Muscle layer of duodenum (tissue), 2 donors: ENCODE measurements around the gene WDFY2.
"Not testable (repeated sequence)": the region's sequence is repeated elsewhere in the genome, so short reads cannot be mapped to it uniquely, and the experiment has no call there.

Source experiments
- H3K27ac ChIP-seq: one replicate; pipeline ENCODE4 v1.7.0; 2013; ENCODE audit warnings: mild to moderate bottlenecking, low read length
- H3K27me3 ChIP-seq: one replicate; pipeline ENCODE4 v1.7.0; 2013; ENCODE audit warnings: low read depth, mild to moderate bottlenecking, control low read depth, low read length
- H3K36me3 ChIP-seq, 2 donors: one replicate each; pipeline ENCODE4 v1.7.0; 2013; ENCODE audit warnings: low read length in 2 of 2, control low read depth in 1 of 2, mild to moderate bottlenecking in 1 of 2; ENCODE audit not compliant: insufficient read depth in 2 of 2, control insufficient read depth in 1 of 2
- H3K4me1 ChIP-seq, 2 donors: one replicate each; pipeline ENCODE4 v1.7.0; 2013; ENCODE audit warnings: low read length in 2 of 2, mild to moderate bottlenecking in 2 of 2, control low read depth in 1 of 2, moderate library complexity in 1 of 2; ENCODE audit not compliant: insufficient read depth in 2 of 2, control insufficient read depth in 1 of 2
- H3K4me3 ChIP-seq, 2 donors: one replicate each; pipeline ENCODE4 v1.7.0; 2013; ENCODE audit warnings: low read length in 2 of 2, low read depth in 1 of 2, mild to moderate bottlenecking in 1 of 2
- H3K9me3 ChIP-seq, 2 donors: one replicate each; pipeline ENCODE4 v1.7.0; 2013; ENCODE audit warnings: low read length in 2 of 2, control low read depth in 1 of 2, mild to moderate bottlenecking in 1 of 2; ENCODE audit not compliant: control insufficient read depth in 1 of 2
- donor health status: healthy.

The WDFY2 gene

DNA sequence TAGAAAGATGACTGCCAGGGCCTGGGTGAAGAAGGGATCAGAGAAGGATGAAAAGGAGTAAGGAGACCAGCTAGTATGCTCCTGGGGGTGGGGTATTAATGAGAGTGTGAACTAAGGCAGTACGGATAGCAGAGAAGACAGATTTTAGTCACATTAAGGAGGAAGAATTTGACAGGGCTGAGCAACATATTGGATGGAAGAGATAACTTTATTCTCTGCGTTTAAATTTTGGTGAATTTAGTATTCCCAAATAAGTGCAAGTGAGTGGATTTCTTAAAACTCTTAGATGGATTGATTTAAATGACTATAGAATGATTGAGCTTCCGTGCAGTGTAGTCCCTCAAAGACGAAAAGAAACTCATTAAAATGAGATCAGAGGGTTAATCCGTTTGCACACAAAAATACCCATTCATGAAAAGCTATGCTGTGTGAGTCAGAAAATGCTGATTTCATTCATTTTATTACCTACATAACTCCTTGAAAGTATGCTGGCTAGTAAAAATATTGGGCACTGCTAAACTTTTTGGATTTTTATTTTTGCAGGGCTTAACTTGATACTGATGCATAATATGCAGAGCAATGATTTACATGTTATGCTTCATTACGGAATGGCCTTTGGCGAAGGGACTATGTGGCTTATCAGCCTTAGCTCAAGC lies 54.1 kb downstream of the WDFY2 start:
- H3K4me3 ChIP-seq = no peak overlapping the region
- peaks cover 0 to 19% of the 10 kb centered on the region in 2 donors for H3K4me1 ChIP-seq
- H3K9me3 ChIP-seq = no peaks in the 10 kb centered on the region
- no peak overlapping the region for H3K27ac ChIP-seq
- no peaks in the 10 kb centered on the region for H3K27me3 ChIP-seq
- H3K36me3 ChIP-seq = peaks cover 0 to under 1% of the 10 kb centered on the region in 2 donors

DNA sequence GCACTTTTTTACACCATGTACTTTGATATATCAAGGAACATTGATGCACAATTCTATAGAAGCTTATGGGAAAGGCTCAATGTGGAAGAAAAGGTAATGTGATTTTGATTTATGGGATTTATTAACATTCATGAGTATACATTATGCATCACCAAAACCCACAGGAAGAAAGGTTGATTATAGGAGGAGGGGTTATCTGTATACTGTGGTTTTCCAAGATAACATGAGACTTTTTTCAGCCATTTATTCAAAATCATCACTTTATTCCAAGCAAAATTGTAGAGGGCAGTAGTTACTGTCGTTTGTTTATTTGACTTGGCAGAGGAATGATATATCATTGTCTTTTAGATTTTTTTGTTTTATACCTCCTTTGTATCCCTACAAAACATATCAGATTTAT lies 54.9 kb downstream of the WDFY2 start:
- Histone ChIP-seq H3K27me3 (no peaks in the 10 kb centered on the region), H3K4me3 (no peak overlapping the region), H3K9me3 (no peaks in the 10 kb centered on the region), H3K4me1 (peaks cover 0 to 27% of the 10 kb centered on the region in 2 donors), H3K27ac (no peak overlapping the region), H3K36me3 (peaks cover 0 to 5% of the 10 kb centered on the region in 2 donors)

DNA sequence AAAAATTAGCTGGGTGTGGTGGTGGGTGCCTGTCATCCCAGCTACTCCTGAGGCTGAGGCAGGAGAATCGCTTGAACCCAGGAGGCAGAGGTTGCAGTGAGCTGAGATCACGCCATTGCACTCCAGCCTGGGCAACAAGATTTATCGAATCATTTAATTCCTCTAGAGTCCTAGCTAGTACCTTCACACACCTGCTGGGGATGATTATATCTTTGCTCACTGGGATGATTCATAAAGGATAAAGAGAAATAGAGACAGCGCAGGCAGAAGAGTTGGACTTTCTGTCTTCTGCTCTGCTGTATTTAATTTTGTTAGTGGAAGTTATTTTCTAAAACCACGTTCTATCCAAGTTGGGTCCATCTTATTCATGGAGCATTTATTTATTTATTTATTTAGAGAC lies 56.4 kb downstream of the WDFY2 start:
- not testable (repeated sequence) for H3K9me3 ChIP-seq, H3K27ac ChIP-seq, H3K27me3 ChIP-seq, H3K4me3 ChIP-seq, H3K36me3 ChIP-seq
- H3K4me1 ChIP-seq = peaks cover 12 to 43% of the 10 kb centered on the region in 2 donors

DNA sequence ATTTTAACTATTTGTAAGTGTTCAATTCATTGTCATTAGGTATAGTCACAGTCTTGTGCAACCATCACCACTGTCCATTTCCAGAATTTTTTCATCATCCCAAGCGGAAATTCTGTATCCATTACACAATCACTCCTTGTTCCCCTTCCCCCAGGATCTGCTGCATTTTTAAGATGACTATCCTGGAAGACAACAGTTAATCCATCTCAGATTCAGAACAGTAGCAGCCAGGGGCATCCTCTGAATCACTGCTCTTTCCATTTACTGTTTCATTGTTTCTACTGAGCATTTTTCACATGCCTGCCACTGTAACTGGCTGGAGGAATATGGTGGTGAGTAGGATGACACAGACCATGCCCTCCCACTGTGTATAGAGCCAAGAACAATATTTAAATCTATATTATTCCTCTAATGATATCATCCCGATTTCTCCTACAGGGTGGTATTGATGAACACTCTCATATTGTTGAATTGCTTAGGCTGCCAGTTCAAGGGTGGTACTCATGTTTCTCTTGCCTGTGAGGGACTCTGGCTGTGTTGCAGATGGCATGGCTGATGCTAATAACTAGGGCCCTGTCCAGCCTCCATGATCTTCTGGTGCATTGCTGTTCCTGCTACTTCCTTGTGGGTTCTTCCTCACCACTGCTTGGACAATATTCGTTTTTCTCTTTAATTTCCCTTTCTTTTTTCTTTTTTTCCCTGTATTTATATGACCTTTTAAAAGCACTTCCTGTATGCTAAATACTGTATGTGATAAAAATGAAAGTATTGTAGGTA lies 59.0 kb downstream of the WDFY2 start:
- Histone ChIP-seq H3K36me3 (peaks cover 0 to 5% of the 10 kb centered on the region in 2 donors), H3K27ac (no peak overlapping the region), H3K4me3 (no peak overlapping the region), H3K4me1 (peaks cover 17 to 38% of the 10 kb centered on the region in 2 donors), H3K27me3 (no peaks in the 10 kb centered on the region), H3K9me3 (no peaks in the 10 kb centered on the region)

DNA sequence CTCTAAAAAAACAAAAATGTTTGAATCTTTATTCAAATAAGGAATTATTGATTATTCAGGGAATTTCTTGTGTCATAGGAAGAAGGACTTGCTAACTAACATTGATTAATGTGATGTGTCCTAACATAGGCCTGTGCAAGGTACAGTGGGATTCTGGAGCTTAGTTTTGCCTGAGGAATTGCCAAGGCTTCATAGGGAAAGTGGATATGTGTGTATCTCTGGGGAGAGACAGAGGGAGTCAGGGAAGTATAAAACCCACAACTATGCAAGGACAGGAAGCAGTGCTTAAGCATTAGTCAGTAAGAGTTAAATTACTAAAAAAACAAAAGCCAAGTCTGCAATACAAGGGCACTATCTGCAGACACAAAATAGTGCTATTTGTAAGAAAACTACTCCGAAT lies 59.6 kb downstream of the WDFY2 start:
- H3K27ac ChIP-seq = no peak overlapping the region

DNA sequence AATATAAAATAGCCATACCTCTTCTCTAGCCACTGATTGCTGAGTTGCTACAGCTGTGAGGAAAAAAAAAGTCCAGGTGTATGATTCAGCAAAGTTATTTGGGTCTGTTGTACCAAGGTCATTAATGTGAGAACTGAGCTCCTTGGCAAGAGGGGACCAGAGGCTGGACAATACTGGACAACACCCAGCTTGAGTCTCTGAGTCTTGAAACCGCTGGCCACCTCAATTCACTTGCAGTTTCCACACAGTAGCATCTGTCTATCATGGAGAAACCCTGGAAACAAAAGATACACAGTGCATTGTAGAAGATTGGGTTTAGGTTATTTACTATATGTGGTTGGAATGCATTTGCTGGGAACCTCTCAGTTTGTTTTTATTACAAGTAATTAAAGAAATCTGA lies 60.4 kb downstream of the WDFY2 start:
- Histone ChIP-seq H3K9me3 (no peaks in the 10 kb centered on the region), H3K4me3 (no peak overlapping the region), H3K27ac (no peak overlapping the region), H3K27me3 (no peaks in the 10 kb centered on the region), H3K4me1 (peaks cover 17 to 33% of the 10 kb centered on the region in 2 donors), H3K36me3 (peaks cover 0 to 5% of the 10 kb centered on the region in 2 donors)

More for the DNA sequence above, 59.6 kb downstream of the WDFY2 start:
- peaks cover 17 to 37% of the 10 kb centered on the region in 2 donors for H3K4me1 ChIP-seq
- no peaks in the 10 kb centered on the region for H3K27me3 ChIP-seq
- H3K36me3 ChIP-seq = peaks cover 0 to 5% of the 10 kb centered on the region in 2 donors
- no peaks in the 10 kb centered on the region for H3K9me3 ChIP-seq
- no peak overlapping the region for H3K4me3 ChIP-seq

DNA sequence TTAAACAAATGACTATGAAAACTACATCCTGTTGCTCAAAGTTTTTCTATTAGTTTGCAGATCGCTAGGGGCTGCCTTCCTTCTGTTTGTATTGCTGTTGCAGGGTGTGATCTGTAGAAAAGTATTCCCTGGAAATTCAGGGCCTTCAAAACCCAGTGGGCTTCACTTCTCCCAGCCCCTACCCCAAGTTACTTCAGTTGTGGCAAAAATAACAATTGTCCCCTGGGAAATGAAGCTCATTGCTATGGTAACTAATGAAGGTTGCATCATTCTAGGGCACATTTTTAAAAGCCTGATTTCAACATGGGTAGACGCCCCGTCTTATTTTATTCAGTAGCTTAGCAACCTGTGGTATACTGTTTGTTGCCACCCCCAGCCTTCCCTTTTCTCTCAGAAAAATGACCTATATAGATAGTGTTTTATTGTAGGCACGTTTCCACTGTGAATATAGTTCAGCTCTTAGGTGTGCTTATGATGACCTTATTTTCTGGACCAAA lies 60.9 kb downstream of the WDFY2 start:
- H3K27me3 ChIP-seq = no peaks in the 10 kb centered on the region
- peak overlapping the region; percentile 35 for H3K27ac ChIP-seq
- H3K9me3 ChIP-seq = no peaks in the 10 kb centered on the region
- H3K36me3 ChIP-seq = peaks cover 0 to 5% of the 10 kb centered on the region in 2 donors
- H3K4me1 ChIP-seq = peaks cover 17 to 33% of the 10 kb centered on the region in 2 donors
- no peak overlapping the region for H3K4me3 ChIP-seq

DNA sequence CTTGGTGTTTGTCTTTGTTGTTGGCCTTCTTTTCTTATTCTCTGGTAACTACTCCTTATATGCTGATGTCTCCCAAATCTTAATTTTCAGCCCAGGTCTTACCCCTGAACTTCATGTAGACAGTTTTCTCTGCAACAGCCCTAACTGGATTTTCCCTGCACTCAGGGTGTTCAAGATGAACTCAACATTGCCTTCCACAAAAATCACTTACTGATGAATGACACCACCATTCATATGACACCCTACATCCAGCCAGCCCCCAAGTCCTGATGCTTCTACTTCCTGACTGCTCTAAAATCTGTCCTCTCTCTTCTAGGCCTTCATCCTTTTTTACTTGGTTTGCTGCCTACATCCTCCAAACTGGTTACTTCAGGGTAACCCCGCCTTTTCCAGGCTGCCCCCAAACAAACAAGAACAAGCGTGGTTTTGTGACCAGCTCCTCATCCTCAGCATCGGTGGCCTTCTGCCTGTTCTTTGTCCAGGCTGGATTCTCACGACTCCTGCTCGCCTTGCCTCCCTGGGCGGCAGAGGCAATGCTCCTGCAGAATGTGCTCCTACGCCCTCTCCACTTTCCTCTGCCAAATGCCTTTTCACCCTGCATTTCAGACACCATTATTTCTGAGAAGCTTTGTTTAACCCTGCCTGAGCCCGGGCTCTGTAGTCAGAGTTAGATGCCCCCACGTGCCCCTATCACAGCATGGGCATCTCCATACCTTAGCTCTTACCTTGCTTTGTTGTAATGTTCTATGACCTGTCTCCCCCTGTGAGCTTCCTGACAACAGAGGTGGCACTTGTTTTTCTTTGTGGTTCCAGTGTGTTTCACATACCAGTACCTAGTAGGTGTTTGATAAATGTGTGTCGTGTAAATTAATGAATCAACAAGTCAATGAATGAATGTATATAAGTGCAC lies 61.8 kb downstream of the WDFY2 start:
- peaks cover 17 to 33% of the 10 kb centered on the region in 2 donors for H3K4me1 ChIP-seq
- no peak overlapping the region for H3K4me3 ChIP-seq
- H3K36me3 ChIP-seq = peaks cover 0 to 5% of the 10 kb centered on the region in 2 donors
- peak overlapping the region; percentile 35 for H3K27ac ChIP-seq
- no peaks in the 10 kb centered on the region for H3K27me3 ChIP-seq
- no peaks in the 10 kb centered on the region for H3K9me3 ChIP-seq

DNA sequence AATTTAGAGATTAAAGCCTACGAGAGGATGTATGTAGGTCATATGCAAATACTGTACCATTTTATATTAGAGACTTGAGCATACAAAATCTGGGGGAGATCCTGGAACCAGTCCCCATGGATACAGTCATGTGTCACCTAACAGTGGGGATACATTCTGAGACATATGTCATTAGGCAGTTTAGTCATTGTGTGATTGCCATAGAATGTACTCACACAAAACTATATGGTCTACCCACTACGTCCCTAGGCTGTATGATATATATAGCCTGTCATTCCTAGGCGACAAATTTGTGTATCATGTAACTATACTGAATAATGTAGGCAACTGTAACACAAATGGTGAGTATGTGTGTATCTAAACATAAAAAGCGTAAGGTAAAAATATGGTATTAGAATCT lies 62.8 kb downstream of the WDFY2 start:
- Histone ChIP-seq H3K27ac (no peak overlapping the region), H3K27me3 (no peaks in the 10 kb centered on the region), H3K4me3 (no peak overlapping the region), H3K9me3 (no peaks in the 10 kb centered on the region), H3K4me1 (peaks cover 17 to 33% of the 10 kb centered on the region in 2 donors), H3K36me3 (peaks cover 0 to 5% of the 10 kb centered on the region in 2 donors)

DNA sequence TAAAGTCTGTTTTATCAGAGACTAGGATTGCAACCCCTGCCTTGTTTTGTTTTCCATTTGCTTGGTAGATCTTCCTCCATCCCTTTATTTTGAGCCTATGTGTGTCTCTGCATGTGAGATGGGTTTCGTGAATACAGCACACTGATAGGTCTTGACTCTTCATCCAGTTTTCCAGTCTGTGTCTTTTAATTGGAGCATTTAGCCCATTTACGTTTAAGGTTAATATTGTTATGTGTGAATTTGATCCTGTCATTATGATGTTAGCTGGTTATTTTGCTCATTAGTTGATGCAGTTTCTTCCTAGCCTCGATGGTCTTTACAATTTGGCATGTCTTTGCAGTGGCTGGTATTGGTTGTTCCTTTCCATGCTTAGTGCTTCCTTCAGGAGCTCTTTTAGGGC lies 67.9 kb downstream of the WDFY2 start:
- H3K27ac ChIP-seq, H3K36me3 ChIP-seq, H3K9me3 ChIP-seq, H3K4me3 ChIP-seq, H3K4me1 ChIP-seq, H3K27me3 ChIP-seq: not testable (repeated sequence)
